ENCODE data around the gene PTPRM. TPM values are rescaled to one million over a fixed set of nuclear protein-coding genes. Genes with fewer than 3 reads are reported as not detected.

PTPRM gene
- total and polyA plus RNA-seq, 2 of the 4 experiments (the other 2 are of a cell fraction), result 28.3 to 51.2 TPM

DNA sequence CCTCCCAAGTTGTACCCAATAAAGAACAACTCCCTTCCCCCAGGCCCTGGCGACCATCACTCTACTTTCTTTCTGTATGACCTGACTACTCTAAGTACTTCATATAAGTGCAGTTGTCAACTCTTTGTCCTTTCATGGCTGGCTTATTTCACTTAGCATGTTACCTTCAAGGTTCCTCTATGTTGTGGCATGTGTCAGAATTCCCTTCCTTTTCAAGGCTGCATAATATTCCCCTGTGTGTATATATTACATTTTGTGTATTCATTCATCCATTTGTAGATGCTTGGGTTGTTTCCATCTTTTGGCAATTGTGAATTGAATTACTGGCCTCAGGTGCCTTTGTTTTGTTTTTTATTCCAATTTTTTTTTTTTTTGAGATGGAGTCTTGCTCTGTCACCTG is 860.2 kb downstream of the PTPRM start:
- dilution Hi-C loops (cut with HindIII; ENCODE audit: low sequenced_read_pairs, unreplicated experiment), result no loop called here
- H3K4me3 ChIP-seq (ENCODE audit: insufficient read depth, low read depth, low read length), result no peak overlapping the region
- H3K79me1 ChIP-seq (ENCODE audit: low read depth in 1 of 2, low read length in 2 of 2), result no peaks in the 10 kb centered on the region
- ChIA-PET POLR2A (ENCODE audit: unreplicated experiment) (no interaction called here), CTCF (interaction anchor here (0.9 to 1.1 kb wide), 2 partner anchors 14 to 33 kb away, joined by 3 read pairs; no protein-coding TSS in a partner anchor)
- no peak overlapping the region for H2AFZ ChIP-seq (replicated peaks; ENCODE audit: low read length, poor library complexity)
- H3K9me3 ChIP-seq (ENCODE audit: control insufficient read depth, insufficient read depth, low read length), result no peaks in the 10 kb centered on the region
- H3K9ac ChIP-seq (ENCODE audit: low read depth, low read length), result no peak overlapping the region
- intact Hi-C loops (cut with micrococcal nuclease), result no loop called here
- H3K4me2 ChIP-seq (ENCODE audit: low read depth, low read length), result no peak overlapping the region
- DNase-seq, result no peak
- ATAC-seq (ENCODE audit: low read depth), result no peak
- no TSS peak for BruUV-seq (replicated peaks)
- H2BK15ac ChIP-seq (ENCODE audit: low read depth, low read length), result no peak overlapping the region
- H3K56ac ChIP-seq (ENCODE audit: extremely low read depth, insufficient read depth, low read length), result no peak overlapping the region
- no CpG with 5 or more reads among the region's 1 CpG for WGBS, 2 experiments (ENCODE audit: extremely low coverage in 2 of 2, insufficient read length in 1 of 2)
- H2AK5ac ChIP-seq (ENCODE audit: low read depth, low read length), result no peak overlapping the region
- H3K4me1 ChIP-seq (ENCODE audit: control insufficient read depth, insufficient read depth, low read length), result peaks cover 5% of the 10 kb centered on the region
- in situ Hi-C loops (cut with MboI; ENCODE audit: low sequenced_read_pairs), result no loop called here
- H3K14ac ChIP-seq (replicated peaks; ENCODE audit: low read depth, low read length), result no peak overlapping the region
- no peak overlapping the region for H3K23ac ChIP-seq (ENCODE audit: low read depth, low read length)
- H3K4ac ChIP-seq (ENCODE audit: low read depth, low read length), result no peak overlapping the region
- no peak overlapping the region for H4K91ac ChIP-seq (ENCODE audit: insufficient read depth, low read depth, low read length)
- peaks cover 11% of the 10 kb centered on the region; the same call in 1 of the 2 replicates for H3K27me3 ChIP-seq (ENCODE audit: control insufficient read depth, insufficient read depth, low read length)
- no peaks in the 10 kb centered on the region; the same call in 1 of the 2 replicates for H3K9me1 ChIP-seq (ENCODE audit: insufficient read depth, low read length)
- no peak overlapping the region for H3K27ac ChIP-seq (ENCODE audit: insufficient read depth, low read length)
- no peak overlapping the region for H3K18ac ChIP-seq (ENCODE audit: low read depth, low read length)
- no peak overlapping the region for H2AK9ac ChIP-seq (replicated peaks; ENCODE audit: low read depth, low read length, poor library complexity)
- no peak for TF ChIP-seq RFX5 (IDR thresholded peaks at IDR 0.05; ENCODE audit: low read depth, low read length)
- TF ChIP-seq, protein P1, sequence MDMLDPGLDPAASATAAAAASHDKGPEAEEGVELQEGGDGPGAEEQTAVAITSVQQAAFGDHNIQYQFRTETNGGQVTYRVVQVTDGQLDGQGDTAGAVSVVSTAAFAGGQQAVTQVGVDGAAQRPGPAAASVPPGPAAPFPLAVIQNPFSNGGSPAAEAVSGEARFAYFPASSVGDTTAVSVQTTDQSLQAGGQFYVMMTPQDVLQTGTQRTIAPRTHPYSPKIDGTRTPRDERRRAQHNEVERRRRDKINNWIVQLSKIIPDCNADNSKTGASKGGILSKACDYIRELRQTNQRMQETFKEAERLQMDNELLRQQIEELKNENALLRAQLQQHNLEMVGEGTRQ (IDR thresholded peaks at IDR 0.05; ENCODE audit: low read depth, low read length), result no peak
- no peak overlapping the region for H2BK5ac ChIP-seq (ENCODE audit: low read depth, low read length, poor library complexity, severe bottlenecking)
- no peak overlapping the region for H4K8ac ChIP-seq (ENCODE audit: low read depth in 2 of 2, low read length in 2 of 2)
- no peak overlapping the region for H4K5ac ChIP-seq (ENCODE audit: low read depth, low read length)
- no peak overlapping the region for H2BK20ac ChIP-seq (ENCODE audit: low read depth, low read length)
- no peak overlapping the region for H2BK120ac ChIP-seq (ENCODE audit: low read depth, low read length)
- H4K20me1 ChIP-seq (ENCODE audit: insufficient read depth, low read length), result no peaks in the 10 kb centered on the region
- H3K36me3 ChIP-seq (ENCODE audit: control insufficient read depth, insufficient read depth, low read length), result no peaks in the 10 kb centered on the region
